HCT116 (cell line): ENCODE data around the gene FAM184A.

Source experiments
- CTCF ChIP-seq, 3 experiments: fragments of 200-600 bp in 1 of 3; sonication (generic) in 1 of 3; IDR thresholded peaks in 2 of 3; conservative IDR thresholded peaks in 1 of 3; 2 replicates each; pipeline ENCODE4 v1.5.1; 2012 to 2017; ENCODE audit warnings: low read depth in 2 of 3, low read length in 2 of 3, antibody characterized with exemption in 1 of 3, borderline replicate concordance in 1 of 3, control low read depth in 1 of 3, mild to moderate bottlenecking in 1 of 3, mixed read lengths in 1 of 3, mixed run types in 1 of 3, moderate library complexity in 1 of 3; ENCODE audit not compliant: insufficient read depth in 1 of 3
- EZH2 ChIP-seq: fragments of 200-600 bp; sonication (generic); IDR thresholded peaks from 2 replicates; pipeline ENCODE4 v1.6.1; 2017; ENCODE audit warnings: antibody characterized with exemption, mixed run types
- JUND ChIP-seq: IDR thresholded peaks from 2 replicates; pipeline ENCODE4 v1.6.1; 2012
- MAX ChIP-seq: IDR thresholded peaks from 2 replicates; pipeline ENCODE4 v1.6.1; 2012
- POLR2A ChIP-seq: IDR thresholded peaks from 2 replicates; pipeline ENCODE4 v1.7.0; 2011; ENCODE audit warnings: borderline replicate concordance; ENCODE audit not compliant: insufficient read depth, insufficient read length; ENCODE audit errors: extremely low read depth
- POLR2AphosphoS5 ChIP-seq: IDR thresholded peaks from 2 replicates; pipeline ENCODE4 v1.6.1; 2011; ENCODE audit warnings: mild to moderate bottlenecking, low read depth, low read length, moderate library complexity

GRCh38 chr6:119060255-119060907 lies 18.1 kb downstream of the FAM184A start:
- no peak for TF ChIP-seq POLR2A
- TF ChIP-seq EZH2 = no peak
- TF ChIP-seq JUND = no peak
- TF ChIP-seq POLR2AphosphoS5 = no peak
- TF ChIP-seq MAX = no peak
- TF ChIP-seq CTCF (IDR thresholded peaks at IDR 0.05 in 2 of 3, conservative IDR thresholded peaks at IDR 0.05 in 1 of 3; ENCODE audit: borderline replicate concordance in 1 of 3, insufficient read depth in 1 of 3, low read depth in 2 of 3, low read length in 2 of 3) = no peak
